Kidney epithelial cell (primary cell): ENCODE results near the gene NT5C1B. TPM values are rescaled to one million over a fixed set of nuclear protein-coding genes. Genes with fewer than 3 reads are reported as not detected.

Experiments
- DNase-seq: peaks from one replicate; pipeline ENCODE4 v3.0.0-alpha.2; 2010; ENCODE audit warnings: low read depth
- H3K27me3 ChIP-seq: 2 replicates; pipeline ENCODE4 v1.6.0; 2011; ENCODE audit warnings: low read length; ENCODE audit not compliant: control insufficient read depth, insufficient read depth
- H3K36me3 ChIP-seq: 2 replicates; pipeline ENCODE4 v1.5.1; 2011; ENCODE audit warnings: low read length; ENCODE audit not compliant: control insufficient read depth, insufficient read depth
- H3K4me3 ChIP-seq: 2 replicates; pipeline ENCODE4 v1.5.1; 2011; ENCODE audit warnings: low read depth, mild to moderate bottlenecking, control low read depth, low read length
- total RNA-seq: library from RNA; depleted of rRNA; stranded (reverse); fragments of >200 nt; gene quantifications from 2 replicates; pipeline ENCODE4 v1.2.3, GENCODE V29; 2015
- TF ChIP-seq, protein P1 (sequence below): IDR thresholded peaks from 2 replicates; pipeline ENCODE4 v1.5.1; 2011; ENCODE audit warnings: mild to moderate bottlenecking, moderate library complexity, low read length, control low read depth, inconsistent platforms; ENCODE audit not compliant: insufficient read depth, poor library complexity, severe bottlenecking

NT5C1B gene
- total RNA-seq, 1 donor from 2014 or later: not detected

- no peaks in the 10 kb centered on the region for H3K27me3 ChIP-seq
- no peak overlapping the region for H3K4me3 ChIP-seq
- H3K36me3 ChIP-seq: no peaks in the 10 kb centered on the region
- TF ChIP-seq, protein P1, sequence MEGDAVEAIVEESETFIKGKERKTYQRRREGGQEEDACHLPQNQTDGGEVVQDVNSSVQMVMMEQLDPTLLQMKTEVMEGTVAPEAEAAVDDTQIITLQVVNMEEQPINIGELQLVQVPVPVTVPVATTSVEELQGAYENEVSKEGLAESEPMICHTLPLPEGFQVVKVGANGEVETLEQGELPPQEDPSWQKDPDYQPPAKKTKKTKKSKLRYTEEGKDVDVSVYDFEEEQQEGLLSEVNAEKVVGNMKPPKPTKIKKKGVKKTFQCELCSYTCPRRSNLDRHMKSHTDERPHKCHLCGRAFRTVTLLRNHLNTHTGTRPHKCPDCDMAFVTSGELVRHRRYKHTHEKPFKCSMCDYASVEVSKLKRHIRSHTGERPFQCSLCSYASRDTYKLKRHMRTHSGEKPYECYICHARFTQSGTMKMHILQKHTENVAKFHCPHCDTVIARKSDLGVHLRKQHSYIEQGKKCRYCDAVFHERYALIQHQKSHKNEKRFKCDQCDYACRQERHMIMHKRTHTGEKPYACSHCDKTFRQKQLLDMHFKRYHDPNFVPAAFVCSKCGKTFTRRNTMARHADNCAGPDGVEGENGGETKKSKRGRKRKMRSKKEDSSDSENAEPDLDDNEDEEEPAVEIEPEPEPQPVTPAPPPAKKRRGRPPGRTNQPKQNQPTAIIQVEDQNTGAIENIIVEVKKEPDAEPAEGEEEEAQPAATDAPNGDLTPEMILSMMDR: no peak
- no peak for DNase-seq
Measured at GRCh38 chr2:18592372-18592771, 3.0 kb upstream of the NT5C1B start.

DNA sequence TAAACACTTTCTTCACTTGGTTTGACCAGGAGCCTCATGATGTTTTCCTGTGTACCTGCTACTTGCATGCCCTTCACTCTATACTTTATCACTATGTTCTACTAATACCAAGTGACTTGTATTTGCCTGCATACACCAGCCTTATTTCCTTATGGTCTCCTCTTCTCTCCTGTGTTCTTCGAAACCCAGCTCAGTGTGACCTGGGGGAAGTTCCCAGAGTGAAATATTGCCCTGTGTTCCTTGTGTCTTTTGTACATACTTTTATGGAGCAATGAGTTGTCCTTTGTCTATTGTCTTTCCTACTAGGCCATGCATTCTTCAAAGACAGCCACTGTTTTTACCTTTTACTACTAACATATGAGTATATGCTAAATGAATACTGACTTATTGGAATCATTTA is 567 bp downstream of the NT5C1B start:
- no peaks in the 10 kb centered on the region for H3K27me3 ChIP-seq
- H3K36me3 ChIP-seq: no peaks in the 10 kb centered on the region
- H3K4me3 ChIP-seq: no peak overlapping the region
- TF ChIP-seq, protein P1: no peak
- no peak for DNase-seq

- no peak for DNase-seq
- no peak overlapping the region for H3K4me3 ChIP-seq
- no peaks in the 10 kb centered on the region for H3K27me3 ChIP-seq
- TF ChIP-seq, protein P1: no peak
- H3K36me3 ChIP-seq: no peaks in the 10 kb centered on the region
Measured at GRCh38 chr2:18588049-18588448, 1.3 kb downstream of the NT5C1B start.

GRCh38 chr2:18585526-18585925 is 3.8 kb downstream of the NT5C1B start:
- DNase-seq: no peak
- H3K27me3 ChIP-seq: no peaks in the 10 kb centered on the region
- TF ChIP-seq, protein P1: no peak
- H3K36me3 ChIP-seq: no peaks in the 10 kb centered on the region
- no peak overlapping the region for H3K4me3 ChIP-seq

DNA sequence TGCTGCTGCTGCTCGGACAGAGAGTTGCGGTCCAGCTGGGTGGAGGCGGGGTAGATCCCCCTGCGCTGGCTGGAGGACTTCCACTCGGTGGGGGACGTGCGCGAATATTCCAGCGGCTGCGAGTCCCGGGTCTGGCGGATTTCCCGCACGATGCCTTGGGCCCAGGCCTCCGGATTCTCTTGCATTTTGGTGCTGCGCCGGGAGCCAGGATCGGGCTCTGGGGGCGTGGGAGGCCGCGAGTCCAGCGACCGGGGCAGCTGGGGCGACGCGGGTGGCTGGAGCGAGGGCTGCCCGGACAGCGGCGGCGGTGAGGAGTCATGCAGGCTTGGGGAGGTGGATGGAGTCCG is 4.8 kb downstream of the NT5C1B start:
- TF ChIP-seq, protein P1: no peak
- Histone ChIP-seq H3K4me3 (no peak overlapping the region), H3K27me3 (no peaks in the 10 kb centered on the region), H3K36me3 (no peaks in the 10 kb centered on the region)
- no peak for DNase-seq

- DNase-seq: no peak
- Histone ChIP-seq H3K36me3 (no peaks in the 10 kb centered on the region), H3K27me3 (no peaks in the 10 kb centered on the region), H3K4me3 (no peak overlapping the region)
- TF ChIP-seq, protein P1: no peak
Measured at GRCh38 chr2:18583905-18584607, 5.3 kb downstream of the NT5C1B start.
